ENCODE results near the gene ASL.
"Not testable (repeated sequence)": the region's sequence is repeated elsewhere in the genome, so short reads cannot be mapped to it uniquely, and the experiment has no call there.

The ASL gene

DNA sequence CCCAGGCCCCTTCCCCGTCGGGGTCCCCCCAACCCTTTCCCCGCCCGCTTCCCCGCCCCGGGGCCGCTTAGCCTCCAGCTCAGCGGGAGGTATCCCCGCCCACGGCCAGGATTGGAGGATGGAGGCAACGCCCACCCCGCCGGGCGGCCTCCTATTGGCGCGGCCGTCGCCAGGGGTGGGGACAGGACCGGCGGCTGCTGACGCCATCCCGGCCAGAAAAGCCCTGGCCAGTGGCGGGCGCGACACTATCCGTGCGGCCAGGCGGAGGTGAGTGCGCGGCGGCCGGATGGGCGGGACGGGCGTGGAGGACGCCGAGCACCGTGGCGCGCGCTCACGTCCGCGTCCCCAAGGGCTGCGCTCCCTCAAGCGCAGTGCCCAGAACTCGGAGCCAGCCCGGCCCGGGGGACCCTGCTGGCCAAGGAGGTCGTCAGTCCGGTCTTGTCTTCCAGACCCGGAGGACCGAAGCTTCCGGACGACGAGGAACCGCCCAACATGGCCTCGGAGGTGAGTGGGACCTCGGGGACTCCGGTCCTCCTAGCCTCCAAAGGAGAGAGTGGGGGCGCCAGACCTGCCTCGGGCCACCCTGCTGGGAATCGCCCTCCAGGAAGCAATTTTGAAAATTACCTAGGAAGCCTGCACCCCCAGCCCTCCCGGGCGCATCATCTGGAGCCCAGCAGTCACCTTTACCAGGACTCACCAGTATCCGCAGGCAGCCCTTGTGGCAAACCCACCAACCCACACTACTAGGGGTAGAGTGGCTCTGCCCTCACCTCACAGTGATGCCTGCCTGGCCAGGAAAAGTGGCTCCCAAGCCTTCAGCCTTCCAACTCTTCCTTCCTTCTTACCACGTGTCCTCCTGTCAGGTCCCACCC is at the start of gene ASL:
Gene ASL (plus strand): TSS at position 230 of the 872 bp plus-strand sequence. CDS start 263 bp downstream, at position 493.
- peak; percentile 89 for DNase-seq

- not testable (repeated sequence) for DNase-seq
These were observed 47.3 kb upstream of the ASL start for GRCh38 chr7:66028342-66028741.

DNA sequence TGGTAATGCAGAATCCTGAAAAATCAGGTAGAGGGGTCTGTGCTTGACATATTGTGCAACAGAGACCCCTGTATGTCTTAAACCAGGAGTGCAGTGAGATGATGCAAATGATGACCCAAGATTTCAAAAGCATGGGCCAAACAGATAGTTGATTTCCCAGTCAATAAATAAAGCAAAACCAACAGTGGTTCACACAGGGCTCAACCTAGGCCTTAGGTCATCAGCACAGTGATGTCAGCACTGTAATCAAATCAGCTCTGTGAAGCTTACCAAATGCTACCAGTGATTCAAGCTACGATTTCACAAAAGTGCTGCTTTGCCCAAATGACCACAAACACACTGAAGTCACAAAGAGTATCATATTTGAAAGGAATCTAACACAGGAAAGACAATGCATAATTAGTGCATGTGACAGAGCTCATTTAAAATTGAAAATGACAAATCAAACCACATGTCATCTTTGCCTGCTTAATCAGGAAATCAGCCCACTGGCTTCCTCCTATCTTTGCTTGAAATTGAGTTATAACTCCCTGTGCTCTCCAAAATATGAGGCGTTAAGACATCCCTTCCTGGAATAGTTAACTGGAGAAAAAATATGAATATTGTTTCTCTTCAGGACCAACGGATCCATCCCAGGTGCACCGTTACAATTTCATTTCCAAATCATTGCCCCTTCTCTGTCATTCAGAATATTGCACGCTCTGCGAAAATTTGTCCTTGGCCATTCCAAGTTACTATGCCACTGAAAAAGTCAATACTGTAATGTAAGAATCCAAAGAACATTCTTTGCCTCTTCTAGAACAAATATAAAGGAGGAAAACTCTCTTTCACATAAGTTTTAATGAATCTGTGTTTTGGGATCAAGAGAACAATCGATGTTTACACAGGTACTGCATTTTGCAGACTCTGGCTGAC is 41.9 kb upstream of the ASL start:
- peak; percentile 5 for DNase-seq

- DNase-seq, result not testable (repeated sequence)
These were observed 41.1 kb upstream of the ASL start for GRCh38 chr7:66034436-66035010.

GRCh38 chr7:66036382-66036781 is 39.2 kb upstream of the ASL start:
- no peak for DNase-seq

- no peak for DNase-seq
These were observed 38.8 kb upstream of the ASL start for GRCh38 chr7:66036788-66037187.

DNA sequence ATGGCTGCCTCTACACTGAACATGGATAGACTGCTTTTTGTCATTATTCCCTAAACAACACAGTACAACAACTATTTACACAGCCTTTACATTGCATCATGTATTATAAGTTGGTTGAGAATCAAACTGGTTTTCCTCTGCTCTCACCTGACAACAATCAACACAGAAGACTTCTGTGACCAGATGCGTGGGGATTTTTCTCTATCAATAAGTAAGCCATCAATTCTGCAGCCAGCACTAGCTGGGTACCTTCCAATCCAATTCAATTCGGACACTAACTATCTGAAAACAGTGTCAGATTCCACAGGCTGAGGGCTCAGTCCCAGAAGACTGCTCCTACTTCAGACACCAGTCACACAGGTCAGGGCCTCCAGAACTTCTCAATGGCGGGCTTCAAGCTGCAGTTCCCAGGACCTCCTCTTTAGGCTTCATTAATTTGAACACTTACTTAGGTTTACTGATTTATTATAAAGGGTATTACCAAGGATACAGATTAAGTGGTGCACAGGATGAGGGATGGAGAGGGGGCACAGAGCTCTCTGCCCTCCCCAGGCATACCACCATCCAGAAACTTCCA is 36.4 kb upstream of the ASL start:
- DNase-seq, result no peak

- DNase-seq, result no peak
These were observed 31.7 kb upstream of the ASL start for GRCh38 chr7:66043681-66044497.

DNA sequence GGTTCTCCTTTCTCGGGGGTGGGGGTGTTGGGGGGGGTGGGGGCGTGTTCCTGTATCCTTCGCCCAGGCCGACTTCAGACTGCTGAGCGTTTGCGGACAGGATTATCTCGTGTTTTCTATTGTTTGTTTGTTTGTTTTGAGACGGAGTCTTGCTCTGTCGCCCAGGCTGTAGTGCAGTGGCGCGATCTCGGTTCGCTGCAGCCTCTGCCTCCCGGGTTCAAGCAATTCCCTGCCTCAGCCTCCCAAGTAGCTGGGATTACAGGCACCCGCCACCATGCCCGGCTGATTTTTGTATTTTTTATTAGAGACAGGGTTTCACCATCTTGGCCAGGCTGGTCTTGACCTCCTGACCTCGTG is 31.1 kb upstream of the ASL start:
- DNase-seq, result not testable (repeated sequence)

DNA sequence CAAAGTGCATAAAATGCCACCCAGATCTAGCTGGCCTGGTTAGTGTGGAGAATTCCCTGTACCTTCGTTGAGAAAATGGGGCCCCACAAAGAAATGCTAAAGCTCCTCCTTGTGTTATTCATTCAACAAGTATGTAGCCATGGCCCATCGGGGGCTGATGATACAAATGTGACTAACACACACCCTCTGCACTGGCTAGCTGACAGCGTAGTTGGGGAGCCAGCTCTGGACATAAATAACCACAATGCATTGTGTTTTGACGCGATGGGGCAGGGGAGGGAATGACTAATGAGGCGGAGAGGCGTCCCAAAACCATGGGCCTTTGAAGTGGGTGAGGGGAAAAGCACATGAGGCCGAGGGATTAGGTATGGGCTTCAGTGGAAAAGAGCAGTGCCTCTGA is 28.2 kb upstream of the ASL start:
- DNase-seq, result no peak

DNA sequence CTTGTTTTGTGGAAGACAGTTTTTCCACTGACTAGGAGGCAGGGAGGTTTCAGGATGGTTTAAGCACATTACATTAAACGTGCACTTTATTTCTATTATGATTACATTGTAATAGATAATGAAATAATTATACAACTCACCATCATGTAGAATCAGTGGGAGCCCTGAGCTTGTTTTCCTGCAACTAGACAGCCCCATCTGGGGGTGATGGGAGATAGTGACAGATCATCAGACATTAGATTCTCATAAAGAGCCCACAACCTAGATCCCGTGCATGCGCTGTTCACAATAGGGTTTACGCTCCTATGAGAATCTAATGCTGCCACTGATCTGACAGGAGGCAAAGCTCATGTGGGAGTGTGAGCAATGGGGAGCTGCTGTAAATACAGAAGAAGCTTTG is 25.7 kb upstream of the ASL start:
- not testable (repeated sequence) for DNase-seq

- no peak for DNase-seq
These were observed 25.2 kb upstream of the ASL start for GRCh38 chr7:66050337-66050957.

DNA sequence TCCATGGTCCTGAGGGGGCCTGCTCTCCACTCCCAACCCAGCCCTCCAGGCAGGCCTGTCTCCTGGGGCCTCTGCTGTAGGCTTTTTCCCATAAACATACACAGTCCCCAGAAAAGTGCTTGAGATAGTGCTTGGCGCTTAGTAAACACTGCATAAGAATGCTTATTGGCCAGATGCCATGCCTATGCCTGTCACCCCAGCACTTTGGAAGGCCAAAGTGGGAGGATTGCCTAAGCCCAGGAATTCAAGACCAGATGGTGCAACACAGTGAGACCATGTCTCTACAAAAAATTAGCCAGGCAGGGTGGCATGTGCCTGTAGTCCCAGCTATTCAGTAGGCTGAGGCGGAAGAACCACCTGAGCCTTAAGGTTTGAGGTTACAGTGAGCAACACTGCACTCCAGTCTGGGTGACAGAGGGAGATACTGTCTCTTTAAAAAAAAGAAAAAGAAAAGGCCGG is 24.6 kb upstream of the ASL start:
- DNase-seq, result no peak

DNA sequence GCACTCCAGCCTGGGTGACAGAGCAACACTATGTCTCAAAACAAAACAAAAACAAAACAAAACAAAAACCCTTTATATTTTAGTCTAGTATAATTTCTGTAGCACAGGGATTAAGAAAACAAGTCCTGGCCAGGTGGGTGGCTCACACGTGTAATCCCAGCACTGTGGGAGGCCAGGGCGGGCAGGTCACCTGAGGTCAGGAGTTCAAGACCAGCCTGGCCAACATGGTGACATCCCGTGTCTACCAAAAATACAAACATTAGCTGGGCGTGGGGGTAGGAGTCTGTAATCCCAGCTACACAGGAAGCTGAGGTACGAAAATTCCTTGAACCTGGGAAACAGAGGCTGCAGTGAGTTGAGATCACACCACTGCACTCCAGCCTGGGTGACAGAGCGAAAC is 23.2 kb upstream of the ASL start:
- DNase-seq, result no peak

- DNase-seq, result no peak
These were observed 21.6 kb upstream of the ASL start for GRCh38 chr7:66054063-66054462.

DNA sequence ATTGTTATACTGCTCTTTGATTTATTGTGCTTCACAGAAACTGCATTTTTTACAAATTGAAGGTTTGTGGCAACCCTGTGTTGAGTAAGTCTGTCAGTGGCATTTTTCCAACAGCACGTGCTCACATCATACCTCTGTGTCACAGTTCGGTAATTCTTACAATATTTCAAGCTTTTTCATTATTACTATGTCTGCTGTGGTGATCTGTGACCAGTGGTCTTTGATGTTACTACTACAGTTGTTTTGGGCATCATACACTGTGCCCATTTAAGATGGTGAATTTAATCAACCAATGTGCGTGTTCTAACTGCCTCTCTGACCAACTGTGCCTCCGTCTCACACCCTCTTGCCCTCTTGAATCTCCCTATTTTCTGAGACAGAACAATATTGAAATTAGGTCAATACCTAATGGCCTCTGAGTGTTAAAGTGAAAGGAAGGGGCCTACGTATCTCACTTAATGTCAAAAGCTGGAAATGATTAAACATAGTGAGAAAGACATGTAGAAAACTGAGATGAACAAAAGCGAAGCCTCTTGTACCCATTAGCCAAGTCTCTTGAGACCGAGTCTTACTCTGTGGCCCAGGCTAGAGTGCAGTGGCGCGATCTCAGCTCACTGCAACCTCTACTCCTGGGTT is 20.2 kb upstream of the ASL start:
- no peak for DNase-seq

GRCh38 chr7:66060796-66061195 is 14.8 kb upstream of the ASL start:
- no peak for DNase-seq

DNA sequence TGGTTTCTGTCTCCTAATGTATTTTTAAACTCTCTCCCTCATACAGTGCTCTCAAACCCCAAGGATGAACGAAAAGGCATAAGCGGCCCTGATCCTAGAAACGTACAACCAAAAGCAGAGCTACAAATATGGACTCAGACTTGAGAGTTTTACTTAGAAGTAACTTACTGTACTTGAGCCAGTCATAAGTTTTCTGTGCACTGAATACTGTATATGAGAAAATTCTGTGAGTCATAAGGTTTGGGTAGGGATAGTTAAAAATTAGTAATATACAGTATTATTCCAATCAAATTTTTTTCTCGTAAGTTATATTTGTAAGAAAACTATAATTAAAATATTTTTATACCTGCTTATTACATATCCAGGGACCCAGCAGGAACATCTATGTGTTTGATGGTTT is 5.9 kb upstream of the ASL start:
- no peak for DNase-seq

DNA sequence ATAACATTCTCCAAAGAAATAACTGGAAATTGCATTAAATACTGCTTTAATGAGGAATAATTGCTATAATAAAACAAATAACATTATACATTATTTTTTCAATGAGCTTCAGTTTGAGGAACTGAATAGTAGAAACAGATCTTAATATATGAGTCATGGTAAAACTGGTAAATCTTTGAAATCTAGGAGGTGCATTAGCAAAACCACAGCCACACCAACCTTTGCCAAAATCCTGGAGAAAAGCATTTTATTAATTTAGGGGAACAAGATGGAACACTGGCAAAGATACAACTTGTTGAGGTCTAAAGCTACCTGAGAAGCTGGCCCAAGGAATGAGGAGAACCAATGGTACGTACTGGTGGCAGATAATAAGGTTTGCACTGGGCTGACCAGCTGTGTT is 5.4 kb upstream of the ASL start:
- no peak for DNase-seq

DNA sequence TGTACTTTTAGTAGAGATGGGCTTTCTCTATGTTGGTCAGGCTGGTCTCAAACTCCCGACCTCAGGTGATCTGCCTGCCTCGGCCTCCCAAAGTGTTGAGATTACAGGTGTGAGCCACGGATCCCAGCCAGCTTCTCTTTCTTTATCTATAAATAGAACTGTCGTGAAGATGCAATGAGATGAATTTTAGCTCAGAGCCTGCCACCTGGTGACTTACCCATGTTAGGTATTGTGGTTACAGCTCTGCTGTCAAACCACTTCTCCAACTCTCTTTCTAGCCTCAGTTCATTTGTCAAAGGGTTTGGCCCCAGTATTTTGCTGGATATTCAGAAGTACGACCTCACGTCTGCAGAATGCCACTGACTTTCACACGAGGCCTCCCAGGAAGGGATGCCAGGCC is 3.4 kb upstream of the ASL start:
- DNase-seq, result not testable (repeated sequence)
